ENCODE results near the gene RGS14. TPM values are rescaled to one million over a fixed set of nuclear protein-coding genes. Genes with fewer than 3 reads are reported as not detected.

RGS14 gene
- total RNA-seq, 1 donor from 2014 or later: 6.2 TPM

DNA sequence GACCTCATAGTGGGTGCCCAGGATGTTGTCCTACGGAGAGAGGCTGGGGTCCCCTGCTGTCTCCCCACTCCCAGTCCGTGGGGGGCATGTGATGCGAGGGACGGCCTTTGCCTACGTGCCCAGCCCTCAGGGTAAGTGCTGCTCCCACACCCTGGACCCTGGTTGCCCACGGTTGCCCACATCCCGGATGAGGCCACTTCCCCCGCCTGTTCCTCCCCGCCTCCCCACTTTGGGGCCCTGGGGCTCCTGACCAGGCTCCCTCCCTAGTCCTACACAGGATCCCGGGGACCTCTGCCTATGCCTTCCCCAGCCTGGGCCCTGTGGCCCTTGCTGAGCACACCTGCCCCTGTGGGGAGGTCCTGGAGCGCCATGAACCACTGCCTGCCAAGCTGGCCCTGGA is 28.0 kb downstream of the RGS14 start:
- peaks cover 23% of the 10 kb centered on the region for H3K4me1 Mint-ChIP-seq (ENCODE audit: unreplicated experiment)
- no peak overlapping the region for H3K4me3 Mint-ChIP-seq (ENCODE audit: unreplicated experiment)
- peaks cover 10% of the 10 kb centered on the region for H3K27me3 Mint-ChIP-seq (ENCODE audit: unreplicated experiment)
- TF ChIP-seq, protein P1, sequence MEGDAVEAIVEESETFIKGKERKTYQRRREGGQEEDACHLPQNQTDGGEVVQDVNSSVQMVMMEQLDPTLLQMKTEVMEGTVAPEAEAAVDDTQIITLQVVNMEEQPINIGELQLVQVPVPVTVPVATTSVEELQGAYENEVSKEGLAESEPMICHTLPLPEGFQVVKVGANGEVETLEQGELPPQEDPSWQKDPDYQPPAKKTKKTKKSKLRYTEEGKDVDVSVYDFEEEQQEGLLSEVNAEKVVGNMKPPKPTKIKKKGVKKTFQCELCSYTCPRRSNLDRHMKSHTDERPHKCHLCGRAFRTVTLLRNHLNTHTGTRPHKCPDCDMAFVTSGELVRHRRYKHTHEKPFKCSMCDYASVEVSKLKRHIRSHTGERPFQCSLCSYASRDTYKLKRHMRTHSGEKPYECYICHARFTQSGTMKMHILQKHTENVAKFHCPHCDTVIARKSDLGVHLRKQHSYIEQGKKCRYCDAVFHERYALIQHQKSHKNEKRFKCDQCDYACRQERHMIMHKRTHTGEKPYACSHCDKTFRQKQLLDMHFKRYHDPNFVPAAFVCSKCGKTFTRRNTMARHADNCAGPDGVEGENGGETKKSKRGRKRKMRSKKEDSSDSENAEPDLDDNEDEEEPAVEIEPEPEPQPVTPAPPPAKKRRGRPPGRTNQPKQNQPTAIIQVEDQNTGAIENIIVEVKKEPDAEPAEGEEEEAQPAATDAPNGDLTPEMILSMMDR (IDR thresholded peaks at IDR 0.05): no peak
- no peak overlapping the region for H3K27ac Mint-ChIP-seq (ENCODE audit: unreplicated experiment)
- H3K36me3 Mint-ChIP-seq (ENCODE audit: unreplicated experiment): no peaks in the 10 kb centered on the region
- no peak for DNase-seq (ENCODE audit: extremely low spot score, unreplicated experiment)
- no peaks in the 10 kb centered on the region for H3K9me3 Mint-ChIP-seq (ENCODE audit: unreplicated experiment)

DNA sequence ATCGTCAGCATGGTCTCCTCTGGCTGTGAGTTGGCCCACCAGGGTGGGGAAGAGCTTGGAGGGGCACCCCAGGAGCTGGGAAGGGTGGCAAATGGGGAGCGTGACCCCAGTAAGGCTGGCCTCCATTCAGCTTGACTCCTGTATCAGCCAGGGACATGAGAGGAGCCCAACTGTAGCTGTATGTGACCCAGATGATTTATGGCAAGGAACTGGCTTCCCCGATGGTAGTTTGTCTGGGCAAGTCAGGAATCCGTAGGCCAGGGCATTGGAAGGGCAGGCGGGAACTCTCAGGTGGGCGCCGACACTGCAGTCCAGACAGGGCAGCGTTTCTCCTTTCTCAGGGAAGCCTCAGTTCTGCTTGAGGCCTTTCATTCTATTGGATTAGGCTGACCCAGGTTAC is 28.8 kb downstream of the RGS14 start:
- no peaks in the 10 kb centered on the region for H3K9me3 Mint-ChIP-seq (ENCODE audit: unreplicated experiment)
- no peak overlapping the region for H3K27ac Mint-ChIP-seq (ENCODE audit: unreplicated experiment)
- H3K27me3 Mint-ChIP-seq (ENCODE audit: unreplicated experiment): peaks cover 10% of the 10 kb centered on the region
- no peaks in the 10 kb centered on the region for H3K36me3 Mint-ChIP-seq (ENCODE audit: unreplicated experiment)
- no peak for DNase-seq (ENCODE audit: extremely low spot score, unreplicated experiment)
- peaks cover 20% of the 10 kb centered on the region for H3K4me1 Mint-ChIP-seq (ENCODE audit: unreplicated experiment)
- H3K4me3 Mint-ChIP-seq (ENCODE audit: unreplicated experiment): no peak overlapping the region
- TF ChIP-seq, protein P1 (IDR thresholded peaks at IDR 0.05): no peak

DNA sequence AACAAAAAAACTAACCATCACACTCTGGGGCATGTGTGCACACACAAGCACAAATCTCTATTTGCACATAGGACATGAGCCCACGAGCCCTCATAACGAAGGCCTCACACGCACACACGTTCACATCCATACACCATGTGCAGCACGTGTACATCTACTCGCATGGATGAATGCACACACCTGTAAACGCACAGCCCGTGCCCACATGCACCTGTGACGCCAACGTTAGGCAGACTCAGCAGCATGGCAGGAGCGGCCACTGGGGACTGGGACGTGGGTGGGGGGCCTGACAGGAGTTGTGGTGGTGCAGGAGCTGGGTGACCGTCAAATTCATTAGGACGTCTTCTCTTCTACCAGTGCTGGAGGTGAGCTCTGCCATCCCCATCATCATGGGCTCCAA is 29.7 kb downstream of the RGS14 start:
- H3K4me3 Mint-ChIP-seq (ENCODE audit: unreplicated experiment): no peak overlapping the region

DNA sequence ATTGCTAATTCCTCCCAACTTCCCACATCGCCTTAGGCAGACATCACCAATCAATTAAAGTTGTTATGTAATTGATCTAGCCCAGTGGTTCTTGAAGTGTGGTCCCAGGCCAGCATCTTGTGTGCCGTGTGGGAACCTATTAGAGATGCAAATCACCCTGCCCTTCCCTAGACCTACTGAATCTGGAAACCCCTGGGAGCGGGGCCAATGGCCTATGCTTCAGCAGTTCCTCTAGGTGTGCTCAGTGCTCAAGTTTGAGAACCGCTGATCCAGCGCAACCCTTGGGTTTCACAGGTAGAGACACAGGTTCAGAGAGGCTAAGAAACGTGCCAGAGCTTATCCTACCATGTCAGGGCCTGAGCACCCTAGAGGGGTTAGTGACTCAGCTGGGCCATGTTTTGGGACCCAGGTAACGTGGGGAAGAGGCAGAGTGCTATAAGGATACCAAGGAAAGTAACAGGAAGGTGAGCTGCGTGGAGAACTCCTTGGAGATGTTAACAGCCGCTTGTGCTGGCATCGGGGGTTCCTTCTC is 30.9 kb downstream of the RGS14 start:
- H3K27ac Mint-ChIP-seq (ENCODE audit: unreplicated experiment): no peak overlapping the region

More for the DNA sequence above, 29.7 kb downstream of the RGS14 start:
- no peak overlapping the region for H3K27ac Mint-ChIP-seq (ENCODE audit: unreplicated experiment)
- H3K9me3 Mint-ChIP-seq (ENCODE audit: unreplicated experiment): no peaks in the 10 kb centered on the region
- H3K4me1 Mint-ChIP-seq (ENCODE audit: unreplicated experiment): peaks cover 20% of the 10 kb centered on the region
- TF ChIP-seq, protein P1 (IDR thresholded peaks at IDR 0.05): no peak
- DNase-seq (ENCODE audit: extremely low spot score, unreplicated experiment): no peak
- H3K36me3 Mint-ChIP-seq (ENCODE audit: unreplicated experiment): no peaks in the 10 kb centered on the region
- H3K27me3 Mint-ChIP-seq (ENCODE audit: unreplicated experiment): peaks cover 10% of the 10 kb centered on the region

More for the DNA sequence above, 30.9 kb downstream of the RGS14 start:
- H3K9me3 Mint-ChIP-seq (ENCODE audit: unreplicated experiment): no peaks in the 10 kb centered on the region
- TF ChIP-seq, protein P1 (IDR thresholded peaks at IDR 0.05): no peak
- peaks cover 20% of the 10 kb centered on the region for H3K4me1 Mint-ChIP-seq (ENCODE audit: unreplicated experiment)
- DNase-seq (ENCODE audit: extremely low spot score, unreplicated experiment): no peak
- no peaks in the 10 kb centered on the region for H3K36me3 Mint-ChIP-seq (ENCODE audit: unreplicated experiment)
- peaks cover 4% of the 10 kb centered on the region for H3K27me3 Mint-ChIP-seq (ENCODE audit: unreplicated experiment)
- no peak overlapping the region for H3K4me3 Mint-ChIP-seq (ENCODE audit: unreplicated experiment)
